ENCODE data around the gene PFN3. TPM values are rescaled to one million over a fixed set of nuclear protein-coding genes. Genes with fewer than 3 reads are reported as not detected.

Gene PFN3
- total and polyA plus RNA-seq, 7 donors: not detected

GRCh38 chr5:177366528-177367322 is 33.7 kb downstream of the PFN3 start:
- peak; percentile 97 for DNase-seq
- H3K27me3 ChIP-seq: no peaks in the 10 kb centered on the region
- no peak for TF ChIP-seq POLR2A (IDR thresholded peaks at IDR 0.05)
- peak; percentile 35 to 51 (median 42) for TF ChIP-seq POLR2AphosphoS5 (IDR thresholded peaks at IDR 0.05)
- peak in 1 of 4 donors; percentile 55 for TF ChIP-seq EP300 (IDR thresholded peaks at IDR 0.05)
- TF ChIP-seq CTCF (IDR thresholded peaks at IDR 0.05): no peak
- no peaks in the 10 kb centered on the region for H3K9me3 ChIP-seq
- peak overlapping the region; percentile 35 to 51 (median 49) for H3K4me3 ChIP-seq
- WGBS, 2 donors: 34 to 59% methylated on average over 36 of the region's 36 CpGs
- H3K4me1 ChIP-seq: peaks cover 0 to 62% (median 46%) of the 10 kb centered on the region in 4 donors
- H3K27ac ChIP-seq: peak overlapping the region; percentile 87 to 93 (median 90)
- H3K36me3 ChIP-seq: no peaks in the 10 kb centered on the region
- intact Hi-C loops (cut with DNase I): loop anchor here (2.0 to 5.0 kb wide), 2 partner anchors 16 to 54 kb away; partner anchors contain the start of genes LMAN2 and MXD3

GRCh38 chr5:177365845-177366527 is 34.5 kb downstream of the PFN3 start:
- Histone ChIP-seq H3K36me3 (no peaks in the 10 kb centered on the region), H3K27me3 (no peaks in the 10 kb centered on the region), H3K4me3 (peak overlapping the region in 2 of 4 donors; percentile 48 to 51), H3K9me3 (no peaks in the 10 kb centered on the region), H3K4me1 (peaks cover 0 to 62% (median 40%) of the 10 kb centered on the region in 4 donors), H3K27ac (peak overlapping the region; percentile 87 to 93 (median 90))
- no peak for TF ChIP-seq EP300 (IDR thresholded peaks at IDR 0.05)
- TF ChIP-seq CTCF (IDR thresholded peaks at IDR 0.05): no peak
- no peak for TF ChIP-seq POLR2AphosphoS5 (IDR thresholded peaks at IDR 0.05)
- no peak for TF ChIP-seq POLR2A (IDR thresholded peaks at IDR 0.05)
- DNase-seq: peak; percentile 63
- intact Hi-C loops (cut with DNase I): loop anchor here (2.0 to 5.0 kb wide), 2 partner anchors 15 to 54 kb away; partner anchors contain the start of genes LMAN2 and MXD3
- 87 to 89% methylated on average over 14 of the region's 14 CpGs for WGBS, 2 donors

- peaks cover 0 to 48% (median 38%) of the 10 kb centered on the region in 4 donors for H3K4me1 ChIP-seq
- WGBS, 2 donors: 60 to 74% methylated on average over 11 of the region's 11 CpGs
- no peak for DNase-seq
Observed at GRCh38 chr5:177364159-177364962, 36.1 kb downstream of the PFN3 start.

More at GRCh38 chr5:177364159-177364962, 36.1 kb downstream of the PFN3 start:
- no peak overlapping the region for H3K27ac ChIP-seq
- TF ChIP-seq POLR2A (IDR thresholded peaks at IDR 0.05): no peak
- no peak for TF ChIP-seq POLR2AphosphoS5 (IDR thresholded peaks at IDR 0.05)
- no peak for TF ChIP-seq CTCF (IDR thresholded peaks at IDR 0.05)
- no peak for TF ChIP-seq EP300 (IDR thresholded peaks at IDR 0.05)
- no peaks in the 10 kb centered on the region for H3K9me3 ChIP-seq
- no peaks in the 10 kb centered on the region for H3K27me3 ChIP-seq
- intact Hi-C loops (cut with DNase I): no loop called here
- no peak overlapping the region for H3K4me3 ChIP-seq
- H3K36me3 ChIP-seq: no peaks in the 10 kb centered on the region

Data from sigmoid colon (tissue), 7 donors.